ENCODE measurements around the gene C19orf38.
A peak's percentile ranks its signal among the peaks of the same experiment; 100 is the strongest.

DNA sequence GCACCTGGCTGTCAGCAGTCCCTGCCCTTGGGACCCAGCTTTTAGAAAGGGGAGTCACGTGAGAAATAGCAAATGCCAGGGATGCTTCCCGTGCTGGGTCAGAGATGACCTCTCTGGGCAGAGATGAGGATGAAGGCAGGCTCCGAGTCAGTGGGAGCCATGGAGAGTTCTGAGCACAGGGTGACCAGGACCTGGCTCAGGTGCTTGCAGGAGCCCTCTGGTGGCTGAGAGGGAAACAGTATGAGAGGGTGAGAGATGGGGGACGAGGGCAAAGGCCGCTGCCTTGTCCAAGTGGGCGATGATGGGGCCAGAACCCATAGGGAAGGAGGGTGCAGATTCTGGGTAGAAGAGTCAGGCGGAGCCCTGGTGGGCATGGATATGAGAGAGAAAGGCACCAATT, 28.0 kb upstream of the C19orf38 start:
- peak; percentile 69 for TF ChIP-seq CTCF (conservative IDR thresholded peaks at IDR 0.05; ENCODE audit: low read length)
- TF ChIP-seq EZH2phosphoT487 (IDR thresholded peaks at IDR 0.05; ENCODE audit: borderline replicate concordance, low read depth, low read length): no peak

All from OCI-LY7 (cell line).